Body of pancreas (tissue), 4 donors: Measurements from ENCODE around the gene PDE4D.

Experiments used
- POLR2A ChIP-seq, 3 donors: fragments of 450-650 bp; IDR thresholded peaks; one replicate each; pipeline ENCODE4 v1.6.1; 2016; ENCODE audit warnings: antibody characterized with exemption in 3 of 3, mild to moderate bottlenecking in 2 of 3
- TF ChIP-seq, protein P1 (sequence below), 7 experiments: fragments of 450-650 bp in 4 of 7; fragments of 200-600 bp in 3 of 7; sonication (generic) in 3 of 7; IDR thresholded peaks; one replicate each; pipeline ENCODE4 v1.5.1; 2016 to 2019; ENCODE audit warnings: antibody characterized with exemption in 7 of 7

DNA sequence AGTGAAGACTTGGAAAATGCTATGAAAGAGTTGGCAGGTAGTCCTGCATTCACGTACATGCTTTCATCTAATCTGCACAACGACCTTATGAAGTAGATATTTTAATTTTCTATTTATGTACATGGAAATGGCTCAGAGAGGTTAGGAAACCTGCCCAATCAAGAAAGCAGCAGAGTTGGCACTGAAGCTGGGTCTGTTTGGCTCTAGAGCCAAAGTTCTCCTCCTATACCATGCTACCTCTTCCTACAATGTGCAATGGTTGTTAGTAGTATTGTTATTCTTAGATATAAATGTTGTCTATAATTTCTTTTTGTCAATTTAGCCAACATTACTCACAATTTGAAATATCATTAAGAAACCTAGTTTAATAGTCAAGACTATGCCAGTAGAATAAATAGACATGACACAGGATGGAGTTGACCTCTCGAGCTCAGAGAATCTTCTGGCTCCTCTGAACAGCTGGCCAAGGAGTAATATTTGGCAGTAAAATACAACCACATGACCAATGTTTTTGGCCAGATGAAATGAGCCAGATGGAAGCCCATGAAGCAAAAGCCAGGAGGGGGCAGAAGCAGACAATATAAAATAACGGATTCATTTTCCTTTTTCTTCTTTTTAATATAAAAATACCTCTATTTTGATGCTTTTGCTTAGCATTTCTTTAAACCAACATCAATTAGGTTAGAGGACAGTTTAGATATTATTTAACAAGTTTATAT is 542.3 kb downstream of the PDE4D start:
- TF ChIP-seq, protein P1, sequence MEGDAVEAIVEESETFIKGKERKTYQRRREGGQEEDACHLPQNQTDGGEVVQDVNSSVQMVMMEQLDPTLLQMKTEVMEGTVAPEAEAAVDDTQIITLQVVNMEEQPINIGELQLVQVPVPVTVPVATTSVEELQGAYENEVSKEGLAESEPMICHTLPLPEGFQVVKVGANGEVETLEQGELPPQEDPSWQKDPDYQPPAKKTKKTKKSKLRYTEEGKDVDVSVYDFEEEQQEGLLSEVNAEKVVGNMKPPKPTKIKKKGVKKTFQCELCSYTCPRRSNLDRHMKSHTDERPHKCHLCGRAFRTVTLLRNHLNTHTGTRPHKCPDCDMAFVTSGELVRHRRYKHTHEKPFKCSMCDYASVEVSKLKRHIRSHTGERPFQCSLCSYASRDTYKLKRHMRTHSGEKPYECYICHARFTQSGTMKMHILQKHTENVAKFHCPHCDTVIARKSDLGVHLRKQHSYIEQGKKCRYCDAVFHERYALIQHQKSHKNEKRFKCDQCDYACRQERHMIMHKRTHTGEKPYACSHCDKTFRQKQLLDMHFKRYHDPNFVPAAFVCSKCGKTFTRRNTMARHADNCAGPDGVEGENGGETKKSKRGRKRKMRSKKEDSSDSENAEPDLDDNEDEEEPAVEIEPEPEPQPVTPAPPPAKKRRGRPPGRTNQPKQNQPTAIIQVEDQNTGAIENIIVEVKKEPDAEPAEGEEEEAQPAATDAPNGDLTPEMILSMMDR (IDR thresholded peaks at IDR 0.05), result no peak
- no peak for TF ChIP-seq POLR2A (IDR thresholded peaks at IDR 0.05)
